HG03159 (cell line): Measurements from ENCODE around the gene CDC123.
"Not testable (repeated sequence)": the region's sequence is repeated elsewhere in the genome, so short reads cannot be mapped to it uniquely, and the experiment has no call there.

ENCODE experiments used
- ATAC-seq: cut with Tn5 transposase; IDR thresholded peaks from one replicate; pipeline ENCODE4 v1.9.1; 2021; ENCODE audit warnings: mild to moderate bottlenecking, moderate library complexity; ENCODE audit not compliant: unreplicated experiment

Gene CDC123

GRCh38 chr10:12195603-12196506, at the start of gene CDC123, which contains the start of gene NUDT5:
Gene CDC123, plus strand, starts transcription at chr10:12196188. Its CDS starts 58 bp downstream, at chr10:12196246.
Gene NUDT5, minus strand, starts transcription at chr10:12195891. Its CDS starts 9,600 bp downstream, at chr10:12186291.
- ATAC-seq: peak; percentile 92

- ATAC-seq: no peak
These were observed 45.8 kb upstream of the CDC123 start for GRCh38 chr10:12150163-12150562.

GRCh38 chr10:12154516-12154915, 41.5 kb upstream of the CDC123 start:
- ATAC-seq: no peak

- no peak for ATAC-seq
These were observed 39.4 kb upstream of the CDC123 start for GRCh38 chr10:12156367-12157123.

- no peak for ATAC-seq
These were observed 37.9 kb upstream of the CDC123 start for GRCh38 chr10:12158111-12158510.

GRCh38 chr10:12160664-12161063, 35.3 kb upstream of the CDC123 start:
- ATAC-seq: no peak

- ATAC-seq: no peak
These were observed 33.1 kb upstream of the CDC123 start for GRCh38 chr10:12162927-12163326.

GRCh38 chr10:12164085-12164484, 31.9 kb upstream of the CDC123 start:
- ATAC-seq: no peak

- ATAC-seq: no peak
These were observed 31.0 kb upstream of the CDC123 start for GRCh38 chr10:12165036-12165435.

GRCh38 chr10:12165999-12166775, 29.8 kb upstream of the CDC123 start:
- no peak for ATAC-seq

GRCh38 chr10:12171512-12171911, 24.5 kb upstream of the CDC123 start:
- ATAC-seq: not testable (repeated sequence)

GRCh38 chr10:12177642-12178041, 18.3 kb upstream of the CDC123 start:
- no peak for ATAC-seq

GRCh38 chr10:12179606-12180170, 16.3 kb upstream of the CDC123 start:
- ATAC-seq: no peak

GRCh38 chr10:12180221-12180974, 15.6 kb upstream of the CDC123 start:
- ATAC-seq: no peak

- ATAC-seq: no peak
These were observed 14.8 kb upstream of the CDC123 start for GRCh38 chr10:12181065-12181775.

GRCh38 chr10:12184165-12184564, 11.8 kb upstream of the CDC123 start:
- no peak for ATAC-seq

GRCh38 chr10:12186323-12186722, 9.7 kb upstream of the CDC123 start:
- no peak for ATAC-seq

GRCh38 chr10:12187321-12187905, 8.6 kb upstream of the CDC123 start:
- ATAC-seq: no peak

GRCh38 chr10:12188656-12189055, 7.3 kb upstream of the CDC123 start:
- ATAC-seq: no peak
